GM21360 (cell line): ENCODE measurements around the gene C10orf105.

Experiments
- ATAC-seq: cut with Tn5 transposase; IDR thresholded peaks from one replicate; pipeline ENCODE4 v1.9.1; 2021; ENCODE audit warnings: mild to moderate bottlenecking, moderate library complexity; ENCODE audit not compliant: unreplicated experiment

C10orf105 gene

DNA sequence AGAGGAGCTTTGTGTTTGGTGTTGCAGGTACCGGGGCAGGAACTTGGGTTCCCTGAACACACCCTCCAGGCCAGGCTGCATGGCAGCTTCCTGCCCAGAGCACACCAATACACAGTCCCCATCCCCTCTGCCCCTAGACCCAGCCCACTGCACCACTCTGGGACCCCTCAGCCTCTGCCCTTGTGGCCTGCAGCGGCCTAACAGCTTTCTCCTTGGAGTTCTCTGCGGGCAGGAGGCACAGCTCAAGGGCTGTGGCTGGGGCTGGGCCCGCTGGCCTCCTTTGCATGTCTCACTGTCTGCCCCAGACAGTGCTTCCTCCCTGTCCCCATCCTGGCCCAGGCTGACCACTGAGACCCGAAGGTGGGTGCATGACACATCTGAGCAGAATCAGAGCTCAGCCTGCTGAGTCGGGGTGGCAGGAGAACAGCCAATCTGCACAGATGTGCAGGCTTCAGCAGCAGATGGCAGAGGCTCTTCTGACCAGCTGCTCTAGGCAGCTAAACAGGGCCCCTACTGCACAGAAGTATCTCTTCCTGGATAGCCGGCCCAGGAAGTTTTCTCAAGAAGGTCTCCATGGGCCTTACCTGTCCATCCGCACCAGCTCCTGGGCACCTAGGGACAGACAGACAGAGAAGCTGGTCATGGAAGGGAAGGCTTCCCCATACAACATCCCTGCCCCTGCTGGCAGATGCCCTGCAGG is 33.0 kb upstream of the C10orf105 start:
- no peak for ATAC-seq

DNA sequence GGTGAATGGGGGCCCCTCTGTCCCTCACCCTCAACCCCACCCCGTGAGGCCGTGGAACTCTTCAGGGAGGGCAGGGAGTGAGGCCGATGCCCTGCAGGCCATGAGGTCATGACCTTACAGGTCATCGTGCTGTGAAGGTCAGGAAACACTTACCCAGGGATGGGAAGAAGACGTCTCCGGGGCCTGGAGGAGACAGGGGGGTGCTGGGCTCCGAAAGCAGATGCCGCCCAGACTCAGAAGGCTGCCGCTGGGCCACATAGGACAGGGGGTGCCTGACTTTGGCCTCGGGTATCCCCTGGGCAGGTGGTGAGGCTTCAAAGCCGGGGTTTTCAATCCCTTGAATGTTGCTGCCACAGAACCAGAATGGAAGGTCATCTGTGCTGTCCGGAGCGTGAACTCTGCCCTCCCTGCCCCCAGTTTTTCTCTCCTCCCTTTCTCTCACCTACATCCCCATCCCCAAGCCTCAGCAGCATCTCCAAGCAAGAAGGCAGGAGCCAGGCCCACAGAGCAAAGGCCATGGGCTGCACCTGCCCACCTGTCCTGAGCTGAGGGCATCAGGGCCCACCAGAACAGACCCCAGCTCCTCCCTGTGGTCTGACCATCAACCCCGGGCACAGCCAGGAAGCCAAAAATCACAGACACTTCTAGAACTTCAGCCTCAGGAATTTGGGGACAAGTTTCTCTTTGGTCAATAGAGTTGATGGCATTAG is 32.1 kb upstream of the C10orf105 start:
- ATAC-seq, result no peak

DNA sequence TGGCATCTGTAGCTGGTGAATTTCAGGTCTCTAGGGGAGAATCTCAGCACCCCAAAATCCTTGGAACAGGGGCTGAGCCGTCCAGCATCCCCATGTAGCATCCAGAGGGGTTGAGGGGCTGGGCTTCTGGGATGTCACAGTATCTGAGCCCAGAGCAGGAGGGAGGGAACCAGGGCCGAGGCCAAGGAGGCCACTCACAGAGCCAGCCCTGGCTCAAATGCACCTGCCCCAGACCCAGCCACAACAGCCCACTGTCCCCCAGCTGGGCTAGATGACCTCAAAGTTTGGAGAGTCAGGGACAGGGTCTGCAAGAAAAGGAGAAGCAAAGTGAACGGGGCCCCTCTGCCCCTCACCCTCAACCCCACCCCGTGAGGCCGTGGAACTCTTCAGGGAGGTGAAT is 31.4 kb upstream of the C10orf105 start:
- no peak for ATAC-seq

DNA sequence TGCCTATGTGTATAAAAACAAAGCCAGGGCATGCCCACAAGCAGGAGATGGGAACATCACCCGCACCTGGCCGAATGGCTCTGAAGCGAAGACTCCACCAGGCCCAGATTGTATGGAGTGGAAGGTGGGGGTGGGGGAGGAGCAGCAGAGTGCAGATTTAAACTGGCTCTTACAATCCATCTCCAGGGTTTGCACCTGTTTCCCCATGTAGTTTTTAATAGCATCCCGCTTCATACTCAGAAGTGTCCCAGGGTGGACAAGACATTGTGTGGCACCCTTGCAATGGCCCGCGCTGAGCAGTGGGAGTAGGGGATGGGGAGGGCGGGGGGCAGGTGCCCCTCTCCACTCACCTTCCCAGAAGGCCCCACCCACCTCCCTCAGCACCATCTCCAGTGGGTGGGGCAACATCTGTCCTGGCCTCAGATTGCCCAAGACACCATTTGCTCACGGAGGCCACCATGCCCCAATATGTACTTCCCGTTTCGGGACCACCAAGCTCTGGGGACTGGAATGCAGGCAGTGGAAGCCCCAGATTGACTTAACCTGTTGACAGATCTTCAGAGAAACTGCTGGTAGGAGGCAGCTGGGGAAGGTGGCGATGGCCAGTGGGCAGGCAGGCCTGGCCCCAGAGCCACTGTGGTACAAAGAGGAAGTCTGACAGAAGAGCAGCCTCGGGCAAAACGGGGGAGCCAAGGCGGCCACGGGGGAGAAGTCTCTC is 30.7 kb upstream of the C10orf105 start:
- ATAC-seq, result no peak

DNA sequence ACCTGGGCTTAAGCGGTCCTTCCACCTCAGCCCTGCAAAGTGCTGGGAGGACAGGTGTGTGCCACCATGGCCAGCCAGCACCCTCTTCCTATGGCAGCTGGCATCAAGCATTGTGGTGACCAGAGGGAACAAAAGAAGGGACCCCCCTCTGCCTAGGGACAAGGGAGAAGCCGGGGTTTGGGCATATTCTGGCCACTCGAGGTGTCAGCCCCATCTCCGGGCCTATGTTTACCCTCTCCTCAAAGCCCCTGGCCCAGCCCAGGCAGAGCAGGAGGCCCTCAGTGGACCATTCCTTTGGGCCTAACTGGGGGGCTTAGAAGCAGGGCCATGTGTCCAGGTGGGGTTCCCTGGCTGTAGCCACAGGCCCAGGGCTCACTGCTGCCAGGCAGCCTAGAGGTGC is 29.8 kb upstream of the C10orf105 start:
- no peak for ATAC-seq

DNA sequence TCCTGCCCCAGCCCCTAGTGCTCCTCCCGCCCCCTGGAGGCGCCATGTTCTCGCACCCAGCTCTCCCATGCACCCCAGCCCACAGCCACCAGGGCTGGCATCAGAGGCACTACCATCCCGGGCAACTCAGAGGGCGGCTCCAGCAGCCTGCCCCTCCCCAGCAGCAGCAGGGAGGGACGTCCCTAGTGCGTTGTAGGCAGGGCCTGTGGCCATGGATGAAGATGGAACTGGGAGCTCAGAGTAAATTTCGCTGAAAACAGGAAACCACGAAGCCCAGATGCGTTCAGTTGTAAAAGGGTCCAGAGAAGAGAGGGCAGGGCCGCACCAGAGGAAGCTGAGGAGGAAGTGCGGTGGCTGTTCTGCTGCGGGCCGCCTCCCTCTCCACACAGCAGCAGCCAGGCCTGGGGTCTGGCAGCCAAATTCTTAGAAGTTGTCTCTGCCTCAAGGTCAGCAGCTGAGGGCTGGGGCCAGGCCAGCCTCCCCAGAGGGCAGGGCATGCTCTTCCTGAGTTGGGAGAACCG is 29.2 kb upstream of the C10orf105 start:
- no peak for ATAC-seq

DNA sequence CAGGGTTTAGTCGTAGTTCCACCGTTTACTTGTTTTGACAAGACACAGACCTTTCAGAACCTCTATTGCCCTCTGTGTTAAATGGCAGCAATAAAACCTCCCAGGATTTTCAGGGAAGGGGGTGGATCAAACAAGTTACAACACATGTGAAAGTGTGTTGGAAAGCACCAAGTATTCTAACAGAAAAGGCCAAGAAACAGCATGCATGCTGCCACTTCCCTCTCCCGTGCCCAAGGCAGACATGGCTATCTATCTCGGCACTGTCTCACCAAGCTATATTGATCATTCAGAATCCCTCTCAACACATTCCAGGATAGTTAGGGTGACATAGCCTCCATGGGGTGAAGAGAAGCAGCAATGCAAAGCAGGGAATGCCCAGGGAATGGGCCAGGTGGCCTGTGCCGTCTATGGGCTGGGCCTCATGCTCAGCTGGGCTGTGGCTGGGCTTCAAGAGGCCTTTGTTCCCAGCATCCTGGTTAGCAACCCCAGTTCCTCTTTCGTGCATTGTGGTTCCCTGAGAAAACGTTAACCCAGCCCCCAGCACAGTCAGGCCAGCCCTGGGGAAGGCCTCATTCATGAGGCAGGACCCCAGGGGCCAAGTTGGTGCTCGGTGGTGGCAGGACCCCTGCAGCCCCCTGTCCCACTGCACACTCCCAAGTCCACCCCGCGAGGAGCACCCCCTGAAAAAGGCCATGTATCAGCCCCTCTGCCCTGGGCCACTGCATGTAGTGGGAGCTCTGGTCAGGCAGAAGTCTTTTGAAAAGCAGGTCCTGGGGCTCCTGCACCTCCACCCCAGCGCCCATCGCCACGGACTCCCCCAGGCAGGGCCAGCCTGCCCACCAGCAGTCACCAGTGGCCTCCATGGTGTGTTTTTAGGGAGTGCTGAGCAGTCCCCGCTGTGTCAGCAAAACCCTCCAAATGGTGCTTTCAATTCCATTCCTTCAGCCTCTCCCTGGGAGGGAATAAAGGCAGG is 28.3 kb upstream of the C10orf105 start:
- no peak for ATAC-seq

DNA sequence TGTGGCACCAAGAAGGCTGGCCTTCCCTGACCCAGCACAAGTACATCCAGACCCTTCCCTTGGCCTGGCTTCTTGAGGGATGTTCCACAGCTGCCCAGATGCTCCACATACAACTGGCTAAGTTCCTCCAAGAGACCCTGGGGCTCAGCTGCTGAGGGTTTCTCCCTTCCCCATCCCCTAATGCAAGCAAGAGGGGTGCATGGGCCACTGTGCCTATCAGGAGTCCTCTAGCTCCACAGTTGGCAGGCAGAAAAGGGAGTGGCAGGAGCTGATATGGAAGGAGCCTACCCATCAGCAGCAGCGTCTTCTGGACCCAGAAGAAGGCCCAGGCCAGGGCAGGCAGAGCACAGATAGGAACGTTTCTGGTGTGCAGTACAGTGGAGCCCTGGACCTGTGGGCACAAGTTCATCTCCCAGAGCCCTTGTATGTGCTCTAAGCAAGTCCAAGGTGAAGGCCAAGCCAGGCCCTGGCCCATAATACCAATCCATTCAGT is 27.5 kb upstream of the C10orf105 start:
- no peak for ATAC-seq

DNA sequence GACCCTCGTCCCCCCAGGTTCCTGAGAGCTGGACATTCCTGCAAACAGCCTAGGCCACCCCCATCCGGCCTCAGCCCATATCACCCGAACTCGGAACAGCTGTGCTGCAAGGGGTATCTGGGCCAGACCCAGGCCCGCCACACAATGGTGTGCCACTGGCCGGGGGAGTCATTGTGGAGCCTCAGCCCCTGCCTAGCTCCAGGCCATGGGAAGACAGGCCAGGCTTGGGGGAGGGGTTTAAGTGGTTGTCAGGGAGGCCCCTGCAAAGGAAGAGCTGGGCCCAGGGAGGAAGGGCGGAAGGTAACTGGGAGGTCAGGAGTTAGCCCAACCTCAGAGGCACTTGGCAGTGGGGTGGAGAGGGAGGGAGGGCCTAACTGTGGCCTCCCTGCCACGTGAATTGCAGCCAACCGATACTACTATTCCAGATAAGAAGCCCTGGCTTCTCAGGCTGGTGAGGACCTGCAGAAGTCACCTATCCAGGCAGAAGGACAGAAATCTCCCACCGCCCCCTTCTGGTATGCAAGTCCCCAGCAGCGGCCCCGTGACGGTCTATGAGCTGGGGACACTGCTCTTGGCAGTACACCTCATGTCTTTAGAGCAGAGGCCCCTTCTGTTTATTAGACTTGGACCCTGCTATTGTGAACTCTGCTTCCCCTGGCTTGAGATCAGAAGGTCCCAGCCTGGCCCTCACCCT is 26.9 kb upstream of the C10orf105 start:
- ATAC-seq, result no peak

DNA sequence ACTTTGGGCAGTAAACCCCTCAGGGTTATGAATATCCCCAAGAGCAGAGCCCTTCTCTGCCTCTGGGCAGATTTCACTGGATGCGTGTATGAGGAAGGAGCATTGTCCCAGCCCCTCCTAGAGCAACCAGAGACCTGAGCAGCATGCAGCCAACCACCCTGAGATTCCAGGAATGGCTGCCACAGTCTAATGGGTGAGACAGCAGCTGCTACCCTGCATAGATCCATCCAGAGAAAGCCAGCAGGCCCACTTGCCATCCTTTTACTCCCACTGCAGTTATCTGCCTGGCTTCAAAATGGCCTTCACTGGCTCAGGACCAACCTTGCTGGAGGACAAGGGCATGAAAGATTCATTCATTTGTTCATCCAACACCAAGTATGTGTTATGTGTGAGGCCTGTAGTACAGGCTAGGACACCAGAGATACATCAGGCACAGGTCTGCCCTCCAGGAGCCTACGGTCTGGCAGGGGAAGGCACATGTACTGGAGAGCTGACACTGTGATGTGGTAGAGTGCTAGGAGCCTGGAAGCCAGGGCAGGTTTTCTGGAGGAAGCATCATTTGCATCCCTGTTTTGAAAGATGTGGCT is 26.2 kb upstream of the C10orf105 start:
- no peak for ATAC-seq

DNA sequence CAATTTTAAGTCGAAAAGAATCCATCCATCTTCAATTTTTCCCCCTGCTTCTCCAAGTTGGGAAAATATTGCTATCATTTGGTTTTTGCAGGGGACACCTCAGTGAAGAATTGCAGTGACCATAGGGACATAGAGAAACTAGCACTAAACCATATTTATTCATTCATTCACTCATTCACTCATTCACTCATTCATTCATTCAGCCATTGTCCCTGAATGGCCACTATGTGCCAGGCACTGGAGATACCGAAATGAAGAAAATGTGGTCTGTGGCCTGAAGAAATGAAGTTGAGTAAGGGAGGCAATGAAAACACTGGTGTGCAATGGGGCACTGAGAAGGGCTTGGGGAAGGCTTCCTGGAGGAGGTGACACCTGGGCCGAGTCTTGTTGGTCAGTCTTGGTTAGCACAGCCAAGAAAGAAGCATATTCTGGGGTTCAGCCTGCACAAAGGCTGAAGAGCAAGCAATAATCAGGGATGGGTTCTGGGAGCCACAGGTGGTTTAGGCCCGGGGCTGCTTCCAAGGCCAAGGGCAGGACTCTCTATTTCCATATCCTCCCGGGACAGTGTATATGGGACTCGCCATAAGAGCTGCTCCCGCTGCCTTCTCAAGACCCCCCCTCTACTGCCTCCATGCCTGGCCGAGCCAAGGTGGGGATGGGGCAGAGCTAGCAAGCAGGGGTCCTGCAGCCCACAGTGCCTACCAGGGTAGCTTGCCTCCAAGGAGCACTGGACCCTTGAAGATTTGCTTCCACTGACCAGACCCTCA is 25.5 kb upstream of the C10orf105 start:
- no peak for ATAC-seq

DNA sequence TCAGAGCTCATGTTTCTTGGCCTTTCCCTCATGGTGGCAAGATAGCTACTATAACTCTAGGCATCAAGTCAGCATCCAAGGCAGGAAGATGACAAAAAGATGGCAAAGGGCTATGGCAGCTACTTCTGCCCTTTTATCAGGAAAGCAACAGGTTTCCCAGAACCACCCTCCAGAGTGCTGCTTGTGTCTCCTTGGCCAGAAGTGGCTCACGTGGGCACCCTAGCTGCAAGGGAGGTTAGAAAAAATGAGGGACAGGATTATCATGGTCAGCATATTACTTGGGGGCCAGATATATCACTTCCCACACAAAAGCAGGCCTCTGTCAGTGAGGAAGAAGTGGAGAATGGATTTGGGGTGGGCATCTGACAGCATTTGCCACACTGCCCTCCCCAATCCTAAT is 24.3 kb upstream of the C10orf105 start:
- no peak for ATAC-seq

DNA sequence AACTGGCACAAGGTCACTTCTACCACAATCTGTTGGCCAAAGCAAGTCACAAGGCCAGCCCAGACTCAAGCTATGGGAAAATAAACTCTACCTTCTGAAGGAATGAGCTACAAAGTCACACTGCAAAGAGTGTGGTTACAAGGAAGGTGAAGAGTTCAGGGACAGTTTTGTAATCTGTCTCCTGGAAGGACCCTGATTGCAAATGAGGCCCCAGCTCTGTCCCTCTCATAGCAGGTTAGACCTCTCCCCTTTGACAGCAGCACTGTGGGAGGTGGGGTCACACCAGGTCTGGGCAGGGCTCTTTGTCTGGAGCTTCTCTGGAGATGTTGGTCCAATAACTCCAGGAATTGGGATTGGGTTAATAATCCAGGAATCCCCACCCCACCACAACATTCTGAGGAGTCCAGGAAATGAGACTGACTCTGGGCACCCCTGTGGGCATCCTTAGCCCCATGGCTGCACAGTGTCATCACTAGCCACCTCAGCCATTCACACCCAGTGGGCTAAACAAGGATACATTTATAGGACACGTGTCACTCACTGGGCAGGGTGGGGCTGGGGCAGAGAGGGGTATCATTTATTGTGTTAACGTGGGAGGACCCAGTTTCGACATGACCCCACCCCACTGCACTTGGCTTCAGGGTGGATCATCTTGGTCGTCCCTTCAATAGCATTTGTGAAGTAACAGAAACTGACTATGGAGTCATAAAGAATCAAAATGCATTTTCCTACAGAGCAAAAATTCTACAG is 23.7 kb upstream of the C10orf105 start:
- ATAC-seq, result no peak

DNA sequence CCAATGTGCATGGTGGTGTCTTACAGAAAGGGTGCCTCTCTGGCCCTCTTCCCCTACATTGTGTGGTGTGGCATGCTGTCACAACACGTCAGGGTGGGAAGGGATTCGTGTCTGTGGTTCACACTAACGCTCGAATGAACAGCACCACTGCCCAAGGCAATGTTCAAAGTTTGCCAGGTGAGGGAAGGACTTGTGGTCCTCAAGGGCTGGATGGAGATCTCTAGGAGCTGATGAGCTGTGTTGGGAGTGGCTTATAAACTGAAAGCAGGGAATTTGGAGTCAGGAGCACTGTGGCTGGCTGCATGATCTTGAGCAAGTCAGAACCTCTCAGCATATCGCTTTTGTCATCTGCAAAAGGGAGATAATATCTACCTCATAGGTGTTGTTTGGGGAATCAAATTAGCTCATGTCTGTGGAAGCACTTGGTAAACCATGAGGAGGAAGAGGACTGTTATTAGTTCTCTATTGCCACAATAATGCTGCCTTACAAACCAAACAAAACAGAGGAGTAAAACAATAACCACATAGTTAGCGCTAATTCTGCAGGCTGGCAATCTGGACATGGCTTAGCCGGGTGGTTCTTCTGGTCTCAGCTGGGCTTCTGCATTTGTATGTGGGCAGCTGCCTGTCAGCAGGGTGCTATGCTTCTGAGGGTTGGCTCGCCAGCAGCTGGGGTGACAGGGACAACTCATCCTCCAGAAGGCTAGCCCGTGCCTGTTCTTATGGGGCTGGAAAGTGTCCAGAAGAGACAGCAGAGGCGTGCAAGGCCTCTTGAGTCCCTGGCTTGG is 22.9 kb upstream of the C10orf105 start:
- no peak for ATAC-seq

DNA sequence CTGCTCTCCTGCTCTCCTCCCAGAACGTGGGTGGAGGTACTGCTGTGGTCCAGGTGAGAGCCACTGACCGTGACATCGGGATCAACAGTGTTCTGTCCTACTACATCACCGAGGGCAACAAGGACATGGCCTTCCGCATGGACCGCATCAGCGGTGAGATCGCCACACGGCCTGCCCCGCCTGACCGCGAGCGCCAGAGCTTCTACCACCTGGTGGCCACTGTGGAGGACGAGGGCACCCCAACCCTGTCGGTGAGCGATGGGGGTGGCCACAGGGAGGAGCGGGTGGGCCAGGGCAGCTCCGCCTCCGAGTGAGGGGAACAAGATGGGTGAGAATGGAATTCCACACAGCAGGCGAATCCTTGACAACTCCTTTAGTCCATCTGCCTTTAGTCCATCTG is 22.1 kb upstream of the C10orf105 start:
- ATAC-seq, result no peak

DNA sequence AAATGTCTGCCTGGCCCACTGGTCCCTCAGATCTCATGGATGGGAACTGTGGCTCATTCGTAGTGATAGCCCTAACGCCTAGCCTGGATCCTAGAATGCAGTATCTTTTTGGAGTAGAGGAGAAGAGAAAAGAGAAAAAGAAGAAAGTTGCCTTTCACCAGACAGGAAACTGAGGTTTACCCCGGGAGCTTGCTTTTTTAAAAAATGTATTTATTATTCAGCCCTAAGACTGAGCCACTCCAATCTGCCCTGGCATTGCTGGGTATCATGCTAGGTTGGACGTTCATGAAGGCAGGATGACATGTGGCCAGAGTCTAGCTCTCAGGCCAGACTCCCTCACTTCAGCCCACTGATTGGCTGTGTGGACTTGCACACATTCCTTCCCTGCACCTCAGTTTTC is 21.5 kb upstream of the C10orf105 start:
- ATAC-seq, result no peak

DNA sequence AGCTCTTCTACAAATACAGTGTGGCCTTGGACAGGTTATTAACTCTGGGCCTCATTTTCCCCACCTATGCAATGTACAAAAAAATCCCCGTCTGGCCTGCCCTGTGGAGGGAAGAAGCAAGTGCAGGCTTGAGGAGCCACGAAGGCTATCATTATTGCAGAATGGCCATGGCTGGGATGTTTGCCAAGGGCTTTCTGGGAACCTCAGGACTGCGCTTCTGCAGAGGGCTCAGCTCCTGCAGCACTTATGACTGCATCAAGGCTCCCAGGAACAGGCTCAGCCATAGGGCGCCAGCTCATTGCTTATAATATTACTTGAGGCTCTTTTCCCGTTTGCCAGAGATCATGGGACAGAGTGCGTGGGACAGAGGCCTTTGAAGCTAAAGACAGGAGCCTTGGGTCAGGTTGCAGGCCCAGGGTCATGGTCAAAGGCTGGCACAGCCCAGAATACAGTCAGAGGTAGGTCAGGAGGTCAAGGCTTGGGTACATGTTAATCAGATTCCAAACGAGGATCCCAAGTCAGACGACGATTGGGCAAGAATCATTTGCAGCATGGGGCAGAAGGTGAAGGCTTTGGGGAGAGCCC is 20.6 kb upstream of the C10orf105 start:
- no peak for ATAC-seq
